HS-27A (cell line): ENCODE results near the gene GLMN.
A peak's percentile ranks its signal among the peaks of the same experiment; 100 is the strongest.
"Not testable (repeated sequence)": the region's sequence is repeated elsewhere in the genome, so short reads cannot be mapped to it uniquely, and the experiment has no call there.

Experiments used
- DNase-seq: peaks from one replicate; pipeline ENCODE4 v3.0.0-alpha.2; 2012; ENCODE audit warnings: low read depth, missing footprints

Gene GLMN

DNA sequence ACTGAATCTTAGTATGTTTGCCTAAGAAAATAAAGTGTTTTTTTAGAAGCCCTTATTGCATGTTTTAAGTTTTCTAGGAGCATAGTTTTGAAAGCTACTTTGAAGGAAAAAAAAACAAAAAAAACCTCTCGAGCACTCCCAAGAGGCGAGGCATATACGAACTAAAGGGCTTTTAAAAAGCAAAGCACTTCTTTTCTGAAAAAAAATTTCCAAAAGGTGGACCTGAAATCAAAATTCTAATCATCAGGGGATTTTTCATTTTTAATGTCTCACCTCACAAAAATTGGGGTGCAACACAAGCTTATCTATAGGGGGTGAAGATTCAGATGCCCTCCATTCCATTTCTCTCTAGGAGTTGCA, 594 bp downstream of the GLMN start:
- DNase-seq, result no peak

DNA sequence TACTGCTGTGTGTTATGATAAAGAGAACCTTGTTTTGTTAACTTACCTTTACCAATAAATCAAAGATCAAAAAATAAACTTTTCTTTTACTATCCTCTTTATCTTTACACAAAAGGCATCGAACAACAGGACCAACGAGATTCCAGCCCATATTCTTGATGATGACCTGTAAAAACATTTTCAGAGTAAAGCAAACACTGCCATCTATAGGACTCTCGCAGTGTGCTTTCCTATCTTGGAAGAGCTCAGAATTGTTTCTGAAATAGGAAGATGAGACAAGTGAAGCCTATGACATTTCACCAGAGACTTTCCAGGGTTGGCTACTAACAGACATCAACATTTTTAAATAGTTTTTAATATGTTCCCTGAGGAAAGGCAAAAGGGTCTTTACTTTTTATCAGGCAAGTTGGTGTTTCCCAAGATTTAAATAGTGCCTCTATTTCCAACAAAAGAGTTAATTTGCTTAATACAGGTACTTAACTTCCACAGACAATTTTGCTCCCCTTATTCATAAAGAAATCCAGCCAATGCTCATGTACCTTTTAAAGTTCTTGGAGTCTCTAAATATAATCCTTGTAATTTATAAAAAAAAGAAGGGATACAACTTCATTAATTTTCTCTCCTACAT, 7.3 kb downstream of the GLMN start:
- no peak for DNase-seq

DNA sequence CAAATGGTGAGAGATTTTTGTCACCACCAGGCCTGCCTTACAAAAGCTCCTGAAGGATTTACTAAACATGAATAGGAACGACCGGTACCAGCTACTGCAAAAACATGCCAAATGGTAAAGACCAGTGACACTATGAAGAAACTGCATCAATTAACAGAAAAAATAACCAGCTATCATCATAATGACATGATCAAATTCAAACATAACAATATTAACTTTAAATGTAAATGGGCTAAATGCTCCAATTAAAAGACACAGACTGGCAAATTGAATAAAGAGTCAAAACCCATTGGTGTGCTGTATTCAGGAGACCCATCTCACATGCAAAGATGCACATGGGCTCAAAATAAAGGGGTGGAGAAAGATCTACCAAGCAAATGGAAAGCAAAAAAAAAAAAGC, 17.4 kb downstream of the GLMN start:
- not testable (repeated sequence) for DNase-seq

DNA sequence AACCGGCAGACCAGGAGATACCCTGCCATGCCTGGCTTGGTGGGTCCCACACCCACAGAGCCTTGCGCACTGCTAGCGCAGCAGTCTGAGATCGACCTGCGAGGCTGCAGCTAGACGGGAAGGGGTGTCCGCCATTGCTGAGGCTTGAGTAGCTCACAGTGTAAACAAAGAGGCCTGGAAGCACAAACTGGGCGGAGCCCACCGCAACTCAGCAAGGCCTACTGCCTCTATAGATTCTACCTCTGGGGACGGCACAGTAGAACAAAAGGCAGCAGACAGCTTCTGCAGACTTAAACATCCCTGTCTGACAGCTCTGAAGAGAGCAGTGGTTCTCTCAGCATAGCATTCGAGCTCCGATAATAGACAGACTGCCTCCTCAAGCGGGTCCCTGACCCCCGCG, 19.0 kb downstream of the GLMN start:
- not testable (repeated sequence) for DNase-seq

DNA sequence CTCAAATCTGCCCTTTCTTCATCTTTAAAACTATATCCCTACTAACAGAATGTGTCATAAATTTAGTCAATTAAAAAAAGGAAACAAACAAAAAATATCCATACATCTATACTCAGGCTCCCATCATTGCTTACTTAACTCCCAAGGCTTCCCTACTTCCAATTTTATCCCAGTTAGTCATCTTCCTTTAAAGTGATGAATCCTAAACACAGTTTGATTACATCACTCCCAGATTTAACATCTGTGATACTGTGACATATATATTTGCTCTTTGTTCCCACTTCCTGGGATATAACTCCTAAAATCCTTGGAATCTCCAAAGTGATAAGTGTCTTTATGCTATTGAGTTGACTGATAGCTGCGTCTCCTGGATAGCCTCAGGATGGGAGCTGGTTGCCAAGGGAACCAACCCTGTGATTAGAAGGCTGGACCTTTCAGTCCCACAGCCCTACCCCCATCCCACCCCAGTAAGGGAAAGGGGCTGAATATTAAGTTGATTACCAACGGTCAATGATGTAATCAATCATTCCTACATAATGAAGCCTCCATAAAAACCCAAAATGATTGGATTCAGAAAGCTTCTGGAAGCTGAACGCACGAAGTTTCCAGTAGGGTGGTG, 21.6 kb downstream of the GLMN start:
- DNase-seq, result no peak

DNA sequence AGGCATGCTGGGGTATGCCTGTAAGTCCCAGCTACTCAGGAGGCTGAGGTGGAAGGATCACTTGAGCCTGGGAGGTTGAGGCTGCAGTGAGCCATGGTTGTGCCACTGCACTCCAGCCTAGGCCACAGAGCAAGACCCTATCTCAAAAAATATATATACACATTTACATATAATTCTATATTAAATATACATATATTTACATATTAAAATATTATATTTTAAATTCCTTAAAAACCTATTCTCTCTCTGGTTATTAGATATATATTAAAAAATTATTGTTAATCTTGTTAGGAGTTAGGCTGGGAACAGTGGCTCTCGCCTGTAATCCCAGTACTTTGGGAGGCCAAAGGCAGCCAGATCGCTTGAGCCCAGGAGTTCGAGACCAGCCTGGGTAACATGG, 22.7 kb downstream of the GLMN start:
- DNase-seq, result no peak

DNA sequence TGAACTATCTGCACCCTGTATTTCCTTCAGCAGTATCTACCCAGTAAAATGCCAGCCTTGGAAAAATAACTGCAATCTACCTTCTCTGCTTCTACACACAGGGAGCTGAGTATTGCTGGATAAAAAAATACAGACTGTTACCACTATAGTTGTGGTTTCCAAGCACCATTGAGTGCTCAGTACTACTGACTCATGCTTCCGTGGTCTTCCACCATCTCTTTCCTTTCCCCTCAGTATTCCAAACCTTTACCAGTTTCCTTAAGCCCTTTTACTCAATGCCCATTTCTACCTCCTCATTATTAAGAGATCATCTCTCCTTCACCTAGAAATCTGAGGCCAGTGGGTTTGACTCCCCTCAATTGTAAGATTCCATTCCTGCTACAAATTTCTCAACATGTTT, 23.8 kb downstream of the GLMN start:
- DNase-seq, result no peak

DNA sequence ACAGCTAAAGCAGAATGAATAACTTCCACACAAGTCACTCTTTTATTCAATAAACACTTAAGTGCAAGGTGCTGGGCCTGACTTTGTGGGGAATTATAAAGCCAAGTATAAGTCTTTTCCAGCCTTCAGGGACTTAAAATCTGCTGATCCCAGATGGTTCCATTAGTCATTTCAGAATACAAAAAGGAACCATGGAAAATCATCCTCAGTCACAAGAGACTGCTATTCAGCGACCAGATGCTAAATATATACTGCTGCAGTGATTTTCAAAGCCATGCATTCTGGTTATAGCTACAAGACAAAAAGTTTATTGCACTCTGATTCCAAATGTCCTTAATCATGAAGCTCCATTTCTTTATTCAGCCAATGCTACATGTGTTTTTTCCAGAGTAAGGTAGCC, 25.7 kb downstream of the GLMN start:
- DNase-seq, result no peak

DNA sequence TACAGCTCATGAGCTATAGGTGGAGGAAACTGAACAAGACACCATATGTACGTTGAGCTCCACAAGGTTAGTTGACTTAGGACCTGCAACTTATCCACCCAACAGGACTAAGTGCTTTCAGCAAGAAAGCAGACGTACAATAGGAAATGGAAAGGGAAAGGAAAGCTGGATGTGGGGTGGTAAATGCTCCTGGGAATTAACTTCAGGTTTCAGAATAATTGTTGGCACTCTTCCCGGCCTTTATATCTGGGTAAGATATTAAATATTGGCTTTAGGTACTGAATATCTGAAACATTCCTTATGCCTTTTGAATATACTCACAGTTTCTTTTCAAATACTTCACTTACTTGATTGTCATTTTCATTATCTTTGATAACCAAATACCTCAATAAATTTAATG, 36.3 kb downstream of the GLMN start:
- no peak for DNase-seq

DNA sequence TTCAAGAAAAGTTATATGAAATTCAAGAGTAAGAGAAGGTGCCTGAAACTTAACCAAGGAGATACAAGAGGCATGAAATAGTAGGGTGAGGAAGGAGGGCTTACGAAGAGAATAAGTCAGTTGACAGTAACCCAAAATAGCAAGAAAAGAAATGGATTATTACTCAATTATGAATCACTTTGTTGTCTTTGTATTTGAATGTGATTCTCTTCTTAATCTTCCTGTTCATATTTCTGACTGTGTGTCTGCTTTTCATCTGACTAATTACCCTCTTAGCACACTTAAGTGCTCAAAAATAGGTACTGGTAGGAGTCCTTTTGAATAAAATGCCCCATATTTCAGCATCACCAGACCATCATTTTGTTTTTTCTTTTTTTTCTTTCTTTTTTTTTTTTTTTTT, 39.4 kb downstream of the GLMN start:
- no peak for DNase-seq

DNA sequence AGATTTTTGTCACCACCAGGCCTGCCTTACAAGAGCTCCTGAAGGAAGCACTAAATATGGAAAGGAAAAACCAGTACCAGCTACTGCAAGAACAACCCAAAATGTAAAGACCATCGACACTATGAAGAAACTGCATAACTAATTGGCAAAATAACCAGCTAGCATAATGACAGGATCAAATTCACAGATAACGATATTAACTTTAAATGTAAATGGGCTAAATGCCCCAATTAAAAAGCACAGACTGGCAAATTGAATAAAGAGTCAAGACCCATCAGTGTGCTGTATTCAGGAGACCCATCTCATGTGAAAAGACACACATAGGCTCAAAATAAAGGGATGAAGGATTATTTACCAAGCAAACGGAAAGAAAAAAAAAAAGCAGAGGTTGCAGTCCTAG, 44.1 kb downstream of the GLMN start:
- not testable (repeated sequence) for DNase-seq

DNA sequence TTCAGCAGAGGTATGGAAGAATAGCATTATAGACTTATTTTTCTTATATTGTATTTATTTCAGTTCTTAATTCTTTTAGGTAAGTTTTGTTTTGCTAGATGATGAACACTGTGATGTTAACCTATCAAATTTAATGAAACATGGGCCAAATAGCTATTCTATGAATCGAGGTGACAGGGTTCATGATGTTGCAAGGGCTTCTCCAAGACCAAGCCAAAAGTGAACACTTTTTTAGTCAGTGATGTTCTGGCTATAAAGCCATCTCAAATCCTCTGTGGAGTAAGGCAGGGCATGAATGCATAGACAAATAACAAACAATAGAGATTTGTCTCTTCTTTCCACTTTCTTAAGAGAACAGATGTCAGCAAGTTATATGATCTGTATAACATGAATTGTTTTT, 54.4 kb downstream of the GLMN start:
- DNase-seq, result no peak

DNA sequence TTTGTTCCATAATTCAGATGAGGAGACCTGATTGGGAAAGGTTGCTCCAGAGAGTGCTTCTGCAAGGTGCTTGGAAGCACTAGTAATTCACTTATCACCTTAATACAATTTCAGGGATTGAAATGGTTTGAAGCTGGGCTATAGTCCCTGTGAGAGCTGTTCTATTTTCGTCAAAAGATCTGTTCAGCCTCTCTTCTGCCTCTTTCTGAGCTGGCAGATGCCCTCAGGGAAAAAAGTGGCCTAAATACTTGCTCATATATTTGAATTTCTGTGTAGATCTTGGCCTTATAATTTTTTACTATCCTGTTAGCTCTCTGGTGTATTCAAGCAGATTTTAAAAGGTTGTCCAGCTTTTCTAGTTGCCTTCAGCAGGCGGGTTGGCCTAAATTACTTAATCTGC, 58.8 kb downstream of the GLMN start:
- no peak for DNase-seq

DNA sequence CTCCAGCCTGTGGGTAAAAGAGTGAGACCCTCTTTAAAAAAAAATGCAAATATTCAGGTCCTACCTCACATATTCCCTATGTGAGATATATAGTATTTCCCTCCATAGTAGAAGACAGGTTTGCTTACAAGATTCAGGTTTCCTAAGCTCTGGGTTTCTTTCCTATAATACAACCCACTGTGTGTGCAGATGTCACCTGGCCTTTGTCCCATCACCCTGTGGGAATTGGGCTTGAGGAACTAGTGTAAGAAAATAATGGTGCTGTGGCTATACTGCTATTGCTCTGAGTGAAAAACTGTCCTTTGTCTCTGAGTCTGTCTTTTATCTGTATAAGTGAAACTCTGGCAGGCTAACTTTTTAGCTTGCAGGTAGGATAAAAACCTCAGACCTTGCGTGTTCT, 68.1 kb downstream of the GLMN start:
- DNase-seq, result no peak

DNA sequence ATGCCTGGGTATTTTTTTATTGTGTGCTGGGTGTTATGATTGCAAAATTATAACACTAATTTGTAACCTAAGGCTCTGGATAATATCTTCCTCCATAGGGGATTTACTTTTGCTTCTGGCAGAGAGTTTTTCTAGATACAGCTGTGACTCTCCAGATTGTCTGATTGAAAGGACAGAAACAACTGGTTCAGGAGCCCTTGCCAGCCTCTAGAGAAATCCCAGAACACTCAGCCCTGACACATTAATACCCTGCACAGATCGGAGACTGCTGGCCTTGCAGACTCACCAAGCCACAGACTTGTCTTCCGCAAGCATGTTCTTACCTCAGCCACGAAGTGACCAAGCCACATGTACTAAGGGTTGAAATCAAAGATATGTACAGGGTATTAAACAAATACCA, 70.4 kb downstream of the GLMN start:
- DNase-seq, result no peak

DNA sequence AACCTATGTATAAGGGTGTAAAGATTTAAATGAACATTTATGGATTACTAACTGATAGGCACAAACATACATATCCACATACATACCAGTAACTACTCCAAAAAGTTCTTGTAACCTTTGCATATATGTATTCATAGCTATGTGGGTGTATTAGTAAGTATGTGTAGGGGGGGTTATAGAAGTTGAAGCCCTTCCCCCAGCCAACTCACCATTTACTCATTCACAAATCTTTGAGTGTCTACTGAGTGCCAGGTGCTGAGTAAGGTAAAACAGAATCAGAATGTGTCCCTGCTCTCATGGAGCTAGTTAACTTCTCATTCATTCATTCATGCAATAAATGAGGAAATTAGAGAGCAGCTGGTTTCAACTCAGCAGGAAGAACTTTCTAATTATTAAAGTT, 79.8 kb downstream of the GLMN start:
- DNase-seq, result no peak

DNA sequence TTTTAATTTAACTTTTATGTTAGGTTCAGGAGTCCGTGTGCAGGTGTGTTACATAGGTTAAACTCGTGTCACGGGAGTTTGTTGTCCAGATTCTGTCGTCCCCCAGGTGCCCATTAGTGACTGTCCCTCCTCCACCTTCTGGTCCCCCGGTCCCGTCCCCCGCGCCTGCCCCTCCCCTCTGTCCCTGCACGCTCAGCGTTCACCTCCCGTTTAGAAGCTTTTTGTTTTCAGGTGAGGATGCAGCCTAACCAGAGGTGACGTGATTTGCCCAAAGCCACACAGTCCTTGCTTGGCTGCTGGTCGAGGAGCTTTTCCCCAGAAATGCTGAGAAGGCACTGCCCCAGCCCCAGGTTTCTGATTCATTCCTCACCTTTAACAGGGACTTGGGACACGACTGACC, 80.2 kb downstream of the GLMN start:
- DNase-seq, result no peak

DNA sequence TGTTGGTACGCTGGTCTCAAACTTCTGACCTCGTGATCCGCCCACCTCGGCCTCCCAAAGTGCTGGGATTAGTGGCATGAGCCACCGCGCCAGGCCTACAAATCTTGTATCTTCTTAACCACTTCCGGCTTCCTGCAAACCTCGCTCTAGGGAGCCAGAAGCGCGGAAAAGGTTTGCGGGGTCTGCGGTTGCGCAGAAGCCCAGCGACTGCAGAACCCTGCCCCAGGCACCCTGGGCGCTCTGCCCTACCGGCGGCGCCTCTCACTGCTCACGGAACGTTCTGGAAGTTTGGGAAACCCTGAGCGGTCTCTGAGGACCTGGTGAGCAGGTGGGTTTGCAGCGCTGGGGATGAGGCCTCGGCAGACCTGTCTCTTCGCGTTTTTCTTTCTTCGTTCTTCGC, 81.1 kb downstream of the GLMN start, which contains the start of gene C1orf146:
Gene C1orf146 (plus strand): TSS at position 195 of the 400 bp plus-strand sequence. CDS start 13,506 bp downstream, outside the sequence.
- no peak for DNase-seq

DNA sequence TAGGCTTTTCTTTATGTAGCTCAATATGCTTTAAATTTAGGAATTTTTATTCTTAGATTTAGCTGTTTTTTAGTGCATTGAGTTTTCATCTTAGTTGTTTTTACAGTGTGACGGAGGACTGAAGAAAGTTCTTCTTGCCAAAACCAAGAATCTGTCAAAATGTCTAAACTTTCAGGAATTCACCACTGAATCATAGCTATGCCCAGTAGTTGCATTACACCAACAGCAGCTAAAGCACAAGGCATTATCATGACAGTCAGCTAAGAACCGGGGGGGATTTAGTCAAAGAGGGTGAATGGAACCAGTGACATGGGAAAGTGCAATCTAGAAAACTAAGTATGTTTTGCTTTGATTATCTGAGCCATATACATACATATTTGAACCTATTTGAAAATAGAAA, 87.6 kb downstream of the GLMN start:
- DNase-seq, result peak; percentile 23

DNA sequence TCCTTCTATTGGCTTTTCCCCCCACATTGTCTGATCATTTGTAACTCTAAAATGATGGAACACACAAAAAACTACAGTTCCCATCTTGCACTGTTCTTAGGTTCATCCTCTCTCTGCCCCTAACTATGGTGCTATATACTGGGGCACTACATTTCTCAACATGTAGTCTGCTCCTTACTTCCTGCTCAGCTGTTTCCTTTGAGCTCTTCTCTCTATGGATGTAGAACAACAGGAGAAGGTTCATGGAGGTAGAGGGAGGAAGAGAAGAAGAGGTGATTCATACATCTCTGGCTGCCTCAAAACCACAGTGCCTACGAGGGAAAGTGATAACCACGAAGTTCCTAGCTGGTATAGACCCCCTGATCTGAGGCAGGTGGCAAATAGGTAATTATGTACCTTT, 88.1 kb downstream of the GLMN start:
- DNase-seq, result peak; percentile 20

DNA sequence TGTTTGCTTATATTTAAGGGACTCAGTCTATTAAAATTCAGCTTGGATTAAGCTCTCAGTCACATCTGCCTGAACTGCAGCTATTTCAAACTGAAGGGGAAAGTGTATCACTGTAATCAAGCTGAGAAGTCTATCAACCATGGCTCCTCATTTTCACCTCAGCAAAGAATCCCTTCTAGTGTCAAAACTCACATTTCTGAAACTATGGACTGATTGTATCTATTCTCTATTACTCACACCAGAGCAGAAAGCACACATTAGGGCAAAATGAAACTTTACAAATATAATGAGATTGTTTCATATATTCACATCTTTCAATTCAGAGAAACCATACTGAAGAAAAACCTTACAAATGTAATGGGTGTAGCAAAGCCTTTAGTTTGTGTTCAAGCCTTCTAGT, 95.7 kb downstream of the GLMN start:
- no peak for DNase-seq

DNA sequence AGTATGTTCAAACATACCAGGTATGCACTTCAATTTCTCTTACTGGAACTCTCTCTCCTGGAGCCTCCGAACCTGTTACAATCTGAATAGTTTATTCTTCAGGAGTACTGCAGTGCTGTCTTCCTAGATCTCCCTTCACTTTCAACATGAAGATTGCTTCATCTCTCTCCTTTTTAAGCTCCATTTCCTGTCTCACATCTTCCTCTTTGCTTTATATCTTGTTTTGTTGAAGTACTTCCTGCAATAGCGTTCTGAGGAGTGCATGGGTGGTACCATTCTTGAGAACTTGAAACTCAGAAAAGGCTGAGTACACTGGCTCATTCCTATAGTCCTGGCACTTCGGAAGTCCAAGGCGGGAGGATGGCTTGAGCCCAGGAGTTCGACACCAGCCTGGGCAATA, 96.8 kb downstream of the GLMN start:
- DNase-seq, result no peak
